Stimulated activated CD8-positive, alpha-beta memory T cell treated with anti-CD3 and anti-CD28 coated beads, Interleukin-4, amount 100 ng/mL, for 4 hours (primary cell): ENCODE results near the gene RP2.

Experiments
- DNase-seq, 2 donors: peaks; one replicate each; pipeline ENCODE4 v3.0.0-alpha.2; 2020; ENCODE audit warnings: low read depth in 2 of 2, low spot score in 1 of 2

The RP2 gene

DNA sequence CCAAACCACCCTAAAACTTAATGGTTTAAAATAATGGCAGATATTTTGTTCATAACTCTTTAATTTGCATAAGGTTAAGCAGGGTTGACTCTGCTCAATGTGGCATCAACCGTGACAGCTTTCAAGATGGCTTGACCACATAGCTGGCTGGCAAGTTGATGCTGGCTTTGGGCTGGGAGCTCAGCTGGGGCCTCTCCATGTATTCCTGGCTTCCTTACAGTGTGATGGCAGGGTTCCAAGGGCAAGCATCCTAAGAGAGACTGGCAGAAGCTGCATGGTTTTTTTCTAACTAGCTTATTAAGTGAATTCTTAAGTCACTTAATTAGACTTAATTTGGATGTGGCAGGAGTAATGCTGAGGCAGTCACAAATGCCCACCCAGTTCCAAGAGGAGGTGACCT, 4.5 kb downstream of the RP2 start:
- DNase-seq, result no peak

DNA sequence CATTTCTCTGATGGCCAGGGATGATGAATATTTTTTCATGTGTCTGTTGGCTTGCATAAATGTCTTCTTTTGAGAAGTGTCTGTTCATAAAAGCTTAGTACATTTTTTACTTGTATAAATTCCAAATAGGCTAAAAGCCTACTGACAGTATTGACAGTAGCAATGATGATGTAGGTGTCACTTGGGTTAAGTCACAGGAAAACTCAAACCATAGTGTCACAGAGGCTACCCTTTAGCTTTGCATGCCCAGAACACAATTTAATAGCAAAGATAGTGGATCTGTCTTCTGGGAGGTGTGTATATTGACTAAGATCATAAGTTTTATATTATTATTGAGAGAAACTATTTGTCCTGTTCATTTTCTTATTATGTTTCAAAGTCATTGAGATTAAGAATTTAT, 8.1 kb downstream of the RP2 start:
- no peak for DNase-seq

DNA sequence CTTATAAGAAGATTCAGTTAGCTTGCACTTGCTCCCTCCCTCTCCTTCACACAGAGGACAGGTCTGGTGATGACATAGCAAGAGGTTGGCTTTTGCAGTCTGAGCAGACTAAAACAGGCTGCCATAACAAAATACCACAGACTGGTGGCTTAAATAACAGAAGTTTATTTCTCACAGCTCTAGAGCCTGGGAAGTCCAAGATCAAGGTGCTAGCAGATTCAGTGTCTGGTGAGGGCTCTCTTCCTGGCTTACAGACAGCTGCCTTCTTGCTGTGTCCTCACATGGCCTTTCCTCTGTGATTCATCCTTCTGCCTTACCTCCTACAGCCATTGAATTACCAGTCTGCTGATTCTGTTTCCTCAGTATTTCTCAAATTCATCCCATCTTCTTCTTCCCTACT, 13.1 kb downstream of the RP2 start:
- DNase-seq, result no peak

- no peak for DNase-seq
Observed at GRCh38 chrX:46850771-46851170, 13.9 kb downstream of the RP2 start.

DNA sequence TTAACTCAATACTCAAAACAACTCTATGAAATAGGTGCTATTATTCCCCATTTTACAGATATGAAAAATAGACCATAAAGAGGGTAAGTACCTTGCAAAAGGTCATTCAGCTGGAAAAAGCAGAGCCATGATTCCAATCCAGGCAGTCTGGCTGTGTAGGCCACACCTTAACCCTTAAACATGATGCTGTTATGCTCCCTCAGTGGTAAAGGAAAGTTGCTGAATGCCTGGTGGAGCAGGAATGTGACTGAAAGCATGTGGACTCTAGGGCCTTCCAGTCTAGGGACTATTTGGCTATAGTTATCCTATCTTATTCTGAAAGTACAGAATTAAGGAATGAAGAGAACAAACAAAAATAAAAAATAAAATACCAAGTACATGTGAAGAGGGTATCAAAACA, 19.6 kb downstream of the RP2 start:
- DNase-seq, result no peak

- no peak for DNase-seq
Observed at GRCh38 chrX:46860557-46860956, 23.7 kb downstream of the RP2 start.

GRCh38 chrX:46863072-46863471, 26.2 kb downstream of the RP2 start:
- DNase-seq, result no peak

DNA sequence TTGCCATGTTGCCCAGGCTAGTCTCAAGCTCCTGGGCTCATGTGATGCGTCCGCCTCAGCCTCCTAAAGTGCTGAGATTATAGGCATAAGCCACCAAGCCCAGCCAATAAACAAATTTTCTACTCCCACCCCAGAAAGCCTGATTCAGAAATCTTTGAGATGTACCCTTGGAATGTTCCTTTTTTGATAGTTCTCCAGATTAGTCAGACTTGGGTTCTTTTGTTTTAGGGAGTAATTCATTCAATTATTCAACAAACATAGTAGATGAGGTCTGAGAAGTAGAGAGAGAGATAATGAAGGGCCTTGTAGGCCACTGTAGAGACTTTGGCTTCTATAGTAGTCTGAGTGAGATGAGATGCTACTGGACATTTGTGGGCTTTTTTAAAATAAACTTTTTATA, 27.8 kb downstream of the RP2 start:
- no peak for DNase-seq

DNA sequence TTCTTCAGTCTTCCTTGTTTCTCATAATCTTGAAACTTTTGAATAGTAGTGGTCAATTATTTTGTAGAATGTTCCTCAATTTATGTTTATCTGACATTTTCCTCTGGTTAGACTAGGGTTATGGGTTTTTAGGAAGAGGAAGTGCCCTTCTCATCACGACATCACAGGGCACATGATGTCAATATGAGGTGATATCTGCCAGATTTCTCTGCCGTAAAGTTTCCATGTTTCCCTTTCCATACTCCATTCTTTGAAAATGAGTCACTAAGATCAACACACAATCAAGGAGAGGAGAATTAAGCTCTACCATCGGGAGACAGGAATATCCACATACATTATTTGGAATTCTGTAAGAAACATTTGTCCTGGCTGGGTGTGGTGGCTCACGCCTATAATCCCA, 28.4 kb downstream of the RP2 start:
- no peak for DNase-seq

DNA sequence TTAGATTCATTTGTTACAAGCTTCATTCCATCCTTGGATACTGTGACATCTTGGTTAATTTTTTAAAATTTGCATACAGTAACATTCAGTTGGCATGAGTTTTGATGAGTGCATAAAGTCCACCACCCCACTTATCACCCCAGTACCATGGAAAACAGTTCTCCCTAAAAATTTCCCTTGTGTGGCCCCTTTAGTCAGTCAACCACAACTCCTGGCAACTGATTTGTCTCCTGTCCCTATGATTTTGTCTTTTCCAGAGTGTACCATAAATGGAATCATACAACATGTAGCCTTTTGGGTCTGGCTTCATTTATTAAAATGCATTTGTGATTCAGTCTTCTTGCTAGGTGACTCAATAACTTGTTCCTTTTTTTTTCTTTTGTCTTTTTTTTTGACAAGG, 29.9 kb downstream of the RP2 start:
- DNase-seq, result no peak

- no peak for DNase-seq
Observed at GRCh38 chrX:46873746-46874145, 36.9 kb downstream of the RP2 start.

DNA sequence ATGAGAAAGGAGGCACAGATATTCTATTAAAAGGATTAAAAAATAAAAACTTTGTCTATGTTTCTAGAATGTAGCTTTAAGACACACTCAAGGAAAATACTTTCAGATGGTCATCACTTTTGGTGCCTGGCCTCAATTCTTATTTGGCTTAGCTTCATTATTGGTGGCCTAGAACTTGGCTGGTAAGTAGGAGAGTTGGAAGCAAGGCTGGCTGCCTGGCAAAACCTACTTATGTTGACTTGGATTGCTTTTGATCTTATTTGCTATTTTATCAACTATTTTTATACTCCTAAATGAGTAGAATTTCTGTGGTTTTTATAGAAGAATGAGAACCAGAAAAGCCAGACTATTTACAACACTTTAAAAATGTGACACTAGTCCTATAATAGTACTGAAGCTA, 40.1 kb downstream of the RP2 start:
- DNase-seq, result no peak

DNA sequence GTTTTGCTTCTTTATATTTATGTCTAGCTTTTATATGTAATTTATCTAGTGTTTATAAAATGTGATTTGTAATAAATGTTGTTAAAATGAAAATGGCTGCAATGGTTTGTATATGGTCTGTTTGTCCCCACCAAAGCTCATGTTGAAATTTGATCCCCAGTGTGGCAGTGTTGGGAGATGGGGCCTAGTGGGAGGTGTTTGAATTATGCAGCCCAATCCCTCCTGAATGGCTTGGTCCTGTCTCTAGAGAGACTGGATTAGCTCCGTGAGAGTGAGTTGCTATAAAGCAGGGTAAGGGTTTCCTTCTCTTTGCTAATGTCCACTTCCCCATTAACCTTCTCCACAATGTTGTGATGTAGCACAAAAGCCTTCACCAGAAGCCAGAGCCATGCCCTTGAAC, 45.4 kb downstream of the RP2 start:
- DNase-seq, result no peak

GRCh38 chrX:46884799-46885198, 48.0 kb downstream of the RP2 start:
- DNase-seq, result no peak

DNA sequence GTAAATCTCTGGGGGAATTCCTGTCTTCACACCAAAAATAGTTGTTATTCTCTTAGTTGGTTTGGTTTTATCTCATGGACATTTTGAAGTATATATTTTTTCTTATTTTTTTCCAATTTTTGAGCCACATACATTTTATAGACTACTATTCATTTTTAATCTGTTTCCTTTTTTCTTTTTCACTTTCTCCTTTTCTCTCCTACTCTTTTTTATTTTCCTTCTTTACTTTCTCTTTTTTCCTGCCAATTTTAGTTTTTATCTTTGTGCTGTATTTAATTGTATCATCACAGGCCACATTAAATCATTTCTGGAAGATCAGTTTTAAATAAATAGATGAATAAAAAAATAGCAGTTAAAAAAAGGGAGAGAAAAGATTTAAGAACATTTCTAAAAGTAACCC, 61.4 kb downstream of the RP2 start:
- DNase-seq, result no peak

DNA sequence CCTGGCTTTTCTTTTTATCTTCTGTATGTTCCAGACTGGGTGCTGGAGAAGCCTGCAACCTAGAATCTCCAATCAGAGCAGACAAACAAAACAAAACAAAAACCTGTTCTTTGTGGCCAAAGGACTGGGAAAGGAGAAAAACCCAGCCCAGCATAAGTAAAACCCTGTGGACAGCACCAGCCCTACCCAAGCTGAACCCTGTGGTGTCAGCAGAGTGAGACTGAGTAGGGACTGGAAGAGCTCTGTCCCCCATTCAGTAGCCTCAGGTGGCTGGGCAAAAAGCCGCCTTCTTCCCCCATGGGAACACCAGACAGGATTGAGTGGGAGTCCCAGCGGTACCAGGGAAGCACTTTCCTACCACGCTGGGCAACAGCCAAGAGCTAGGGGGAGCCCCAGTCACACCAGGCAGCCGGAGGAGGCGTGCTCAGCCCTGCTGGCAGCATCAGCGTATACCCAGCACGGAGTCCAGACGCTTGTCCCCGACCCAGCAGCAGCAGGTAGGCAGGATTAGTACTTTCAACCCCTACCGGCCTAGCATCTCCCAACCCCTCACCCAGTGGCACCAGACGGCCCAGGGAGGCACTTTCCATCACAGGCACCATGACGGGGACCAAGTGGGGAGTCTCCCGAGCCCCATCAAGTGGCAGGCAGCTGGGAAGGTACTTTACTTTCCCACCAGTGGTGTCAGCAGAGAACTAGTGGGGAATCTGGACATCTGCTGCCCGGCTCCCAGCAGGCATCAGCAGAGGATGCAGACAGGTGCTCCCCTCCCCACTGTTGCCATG, 66.8 kb downstream of the RP2 start:
- peak in 1 of 2 donors; percentile 17 for DNase-seq

- DNase-seq, result no peak
Observed at GRCh38 chrX:46904626-46905025, 67.8 kb downstream of the RP2 start.

DNA sequence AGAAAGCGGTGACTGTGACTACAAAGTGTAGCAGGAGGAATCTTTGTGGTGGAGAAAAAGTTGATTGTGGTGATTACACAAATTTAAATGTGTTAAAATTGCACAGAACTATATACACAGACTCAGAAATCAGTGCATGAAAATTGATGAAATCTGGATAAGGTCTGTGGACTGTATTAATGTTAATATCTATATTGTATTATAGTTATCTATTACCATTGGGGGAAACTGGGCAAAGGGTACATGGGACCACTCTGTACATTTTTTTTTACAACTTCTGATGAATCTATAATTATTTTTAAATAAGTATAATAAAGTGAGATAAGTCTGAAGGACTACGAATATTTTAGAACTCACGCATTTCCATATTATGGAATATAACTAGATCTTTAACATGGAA, 73.6 kb downstream of the RP2 start:
- no peak for DNase-seq

GRCh38 chrX:46912098-46912602, 75.3 kb downstream of the RP2 start, which contains the start of gene JADE3:
Gene JADE3 (plus strand): TSS chrX:46912421. CDS start chrX:46984895, 72,474 bp downstream.
- no peak for DNase-seq

DNA sequence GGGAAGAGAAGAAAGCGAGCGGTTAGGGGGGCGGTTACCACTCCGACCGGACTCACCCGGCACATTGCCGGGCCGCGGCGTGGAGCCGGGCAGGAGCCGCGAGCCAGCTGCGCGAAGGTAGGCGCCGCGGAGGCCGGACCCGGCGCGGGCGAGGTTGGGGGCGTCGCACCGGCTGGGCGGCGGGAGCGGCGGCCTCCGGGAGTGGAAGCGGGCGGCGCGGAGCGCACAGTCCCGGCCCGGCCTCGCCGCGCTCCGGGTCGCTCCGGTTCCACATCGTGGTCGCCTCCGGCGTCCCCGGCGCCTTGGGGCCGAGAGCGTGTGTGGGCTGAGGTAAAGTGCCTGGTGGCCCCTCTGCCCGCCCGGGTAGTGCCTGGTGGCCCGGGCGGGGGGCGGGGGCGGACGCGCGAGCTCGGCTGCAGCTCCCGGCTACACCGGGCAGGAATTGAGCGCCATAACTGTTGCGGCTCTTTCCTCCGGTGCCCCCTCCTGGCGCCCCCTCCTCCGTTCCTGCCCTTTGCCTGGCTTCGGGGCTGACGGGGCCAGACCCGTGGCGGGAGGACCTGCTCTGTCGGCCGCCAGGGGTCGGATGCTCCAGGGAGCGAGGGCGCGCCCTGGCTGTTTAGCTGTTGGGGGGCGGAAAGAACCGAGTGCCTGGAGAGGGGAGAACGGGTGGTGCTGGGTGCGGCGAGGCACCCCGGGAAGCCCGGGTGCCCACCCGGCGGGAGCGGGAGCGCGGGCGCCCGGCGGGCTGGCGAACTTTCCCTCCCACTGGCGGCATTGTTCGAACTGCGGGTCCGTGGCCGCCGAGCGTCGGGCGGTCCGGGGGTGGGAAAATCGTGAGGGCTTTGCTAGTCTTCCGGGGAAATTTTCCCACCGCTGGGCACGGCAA, 76.0 kb downstream of the RP2 start:
- no peak for DNase-seq

DNA sequence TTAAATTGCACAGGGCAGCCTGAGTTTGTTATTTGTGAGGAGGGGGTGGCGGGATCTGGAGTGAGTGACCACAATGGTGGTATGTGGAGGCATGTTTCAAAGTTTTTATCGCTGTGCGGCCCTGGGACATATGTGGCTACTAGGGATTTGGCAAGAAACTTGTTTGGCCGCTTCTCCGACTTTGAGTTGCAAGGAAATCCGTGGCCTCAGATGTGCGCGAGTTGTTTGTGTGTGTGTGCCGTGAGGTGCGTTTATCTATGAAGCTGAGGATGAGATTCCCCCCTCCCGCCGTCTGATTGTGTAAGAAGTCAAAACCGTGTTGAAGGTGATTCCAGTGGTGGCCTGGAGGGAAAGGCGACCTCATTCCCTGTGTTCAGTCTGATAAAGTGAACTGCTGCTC, 76.8 kb downstream of the RP2 start:
- DNase-seq, result no peak

DNA sequence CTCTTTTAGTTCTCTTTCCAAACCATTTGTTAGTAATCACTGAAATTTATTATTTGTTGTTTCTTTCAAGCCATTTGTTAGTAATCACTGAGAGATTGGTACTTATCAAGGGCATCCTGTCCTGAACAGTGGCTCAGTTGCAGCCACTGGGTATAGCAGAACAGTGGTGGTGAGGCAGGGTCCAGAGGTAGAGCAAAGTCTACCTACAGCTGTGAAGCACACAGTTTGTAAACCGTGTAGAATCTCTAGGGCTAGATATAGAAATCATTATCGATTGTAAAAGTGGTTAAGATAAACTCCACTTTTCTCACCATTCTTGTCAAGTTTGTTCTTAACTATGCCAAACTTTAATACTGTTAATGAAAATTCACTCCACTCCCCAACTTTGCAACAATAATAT, 79.4 kb downstream of the RP2 start:
- no peak for DNase-seq
